GM19099 (cell line): Measurements from ENCODE around the gene DCLRE1A.

Experiments
- POLR2A ChIP-seq: IDR thresholded peaks from 3 replicates; pipeline ENCODE4 v1.6.1; 2011; ENCODE audit warnings: low read depth; ENCODE audit not compliant: insufficient read length; ENCODE audit errors: extremely low read depth

DCLRE1A gene

GRCh38 chr10:113854013-113854760 lies at the start of gene DCLRE1A, which contains the start of gene NHLRC2:
TSS of gene DCLRE1A (minus strand) at chr10:113854082. CDS start at chr10:113853182, 900 bp downstream.
TSS of gene NHLRC2 (plus strand) at chr10:113854661. CDS start at chr10:113854873, 212 bp downstream.
- TF ChIP-seq POLR2A, result peak; percentile 51

- no peak for TF ChIP-seq POLR2A
These were observed 46.2 kb upstream of the DCLRE1A start for GRCh38 chr10:113899952-113900598.

GRCh38 chr10:113897693-113898618 lies 44.1 kb upstream of the DCLRE1A start:
- TF ChIP-seq POLR2A, result no peak

- no peak for TF ChIP-seq POLR2A
These were observed 41.1 kb upstream of the DCLRE1A start for GRCh38 chr10:113895018-113895417.

- TF ChIP-seq POLR2A, result no peak
These were observed 40.7 kb upstream of the DCLRE1A start for GRCh38 chr10:113894581-113894980.

GRCh38 chr10:113893570-113893969 lies 39.7 kb upstream of the DCLRE1A start:
- TF ChIP-seq POLR2A, result no peak

- TF ChIP-seq POLR2A, result no peak
These were observed 37.6 kb upstream of the DCLRE1A start for GRCh38 chr10:113891476-113891875.

- TF ChIP-seq POLR2A, result no peak
These were observed 36.9 kb upstream of the DCLRE1A start for GRCh38 chr10:113890769-113891168.

GRCh38 chr10:113889911-113890310 lies 36.0 kb upstream of the DCLRE1A start:
- no peak for TF ChIP-seq POLR2A

- no peak for TF ChIP-seq POLR2A
These were observed 28.4 kb upstream of the DCLRE1A start for GRCh38 chr10:113882240-113882639.

- TF ChIP-seq POLR2A, result no peak
These were observed 26.4 kb upstream of the DCLRE1A start for GRCh38 chr10:113880236-113880635.

GRCh38 chr10:113879691-113880090 lies 25.8 kb upstream of the DCLRE1A start:
- no peak for TF ChIP-seq POLR2A

GRCh38 chr10:113876461-113876860 lies 22.6 kb upstream of the DCLRE1A start:
- TF ChIP-seq POLR2A, result no peak

GRCh38 chr10:113875212-113875611 lies 21.3 kb upstream of the DCLRE1A start:
- no peak for TF ChIP-seq POLR2A

GRCh38 chr10:113872139-113873030 lies 18.5 kb upstream of the DCLRE1A start:
- no peak for TF ChIP-seq POLR2A

GRCh38 chr10:113869789-113870188 lies 15.9 kb upstream of the DCLRE1A start:
- no peak for TF ChIP-seq POLR2A
